PC-9 (cell line): ENCODE data around the gene EFHC1. TPM values are rescaled to one million over a fixed set of nuclear protein-coding genes. Genes with fewer than 3 reads are reported as not detected.
"Not testable (repeated sequence)": the region's sequence is repeated elsewhere in the genome, so short reads cannot be mapped to it uniquely, and the experiment has no call there.

Experiments
- BruUV-seq: library from RNA; stranded (reverse); fragments of 400-500 nt; replicated peaks from 2 replicates; lab custom pipeline; 2021; lab: Mats Ljungman, UMichigan
- CTCF ChIA-PET: fragments of 300-600 bp; sonication (Branson Sonifier 250); formaldehyde crosslinking; loops from one replicate; lab custom pipeline; 2022; ENCODE audit warnings: antibody characterized with exemption; lab: Charles Lee
- POLR2A ChIA-PET: fragments of 300-600 bp; sonication (Branson Sonifier 250); formaldehyde crosslinking; loops from one replicate; lab custom pipeline; 2022; ENCODE audit warnings: antibody characterized with exemption; ENCODE audit not compliant: unreplicated experiment; lab: Charles Lee
- DNase-seq, 2 experiments: peaks; one replicate each; pipeline versions ENCODE4 v3.0.0 to v3.0.0-alpha.2; 2015 to 2022; ENCODE audit warnings: mixed read lengths in 1 of 2
- H2AFZ ChIP-seq: fragments of 200-600 bp; sonication (generic); 2 replicates; pipeline ENCODE4 v1.8.1; 2017; ENCODE audit warnings: antibody characterized with exemption
- H3F3A ChIP-seq: fragments of 200-600 bp; sonication (generic); 2 replicates; pipeline ENCODE4 v1.8.1; 2017; ENCODE audit warnings: antibody characterized with exemption, mild to moderate bottlenecking, low read depth; ENCODE audit not compliant: insufficient read depth
- H3K27ac ChIP-seq: fragments of 200-600 bp; sonication (generic); 2 replicates; pipeline ENCODE4 v1.6.1; 2016; ENCODE audit warnings: mixed run types
- H3K27me3 ChIP-seq: fragments of 200-600 bp; sonication (generic); 2 replicates; pipeline ENCODE4 v1.6.1; 2016; ENCODE audit warnings: low read depth, mixed run types; ENCODE audit not compliant: insufficient read depth
- H3K36me3 ChIP-seq: fragments of 200-600 bp; sonication (generic); 2 replicates; pipeline ENCODE4 v1.6.1; 2016; ENCODE audit warnings: low read depth, mixed run types
- H3K4me1 ChIP-seq: fragments of 200-600 bp; sonication (generic); replicated peaks from 2 replicates; pipeline ENCODE4 v1.6.1; 2016; ENCODE audit warnings: mixed run types; ENCODE audit not compliant: insufficient read depth
- H3K4me2 ChIP-seq: fragments of 200-600 bp; sonication (generic); 2 replicates; pipeline ENCODE4 v1.6.1; 2017; ENCODE audit warnings: mixed run types
- H3K4me3 ChIP-seq: fragments of 200-600 bp; sonication (generic); 2 replicates; pipeline ENCODE4 v1.6.1; 2016; ENCODE audit warnings: mixed run types
- H3K79me2 ChIP-seq: fragments of 200-600 bp; sonication (generic); 2 replicates; pipeline ENCODE4 v1.6.1; 2017; ENCODE audit warnings: low read depth, mixed run types
- H3K9me2 ChIP-seq: fragments of 200-600 bp; sonication (generic); 2 replicates; pipeline ENCODE4 v1.8.1; 2017; ENCODE audit warnings: mild to moderate bottlenecking; ENCODE audit not compliant: insufficient read depth
- H3K9me3 ChIP-seq: fragments of 200-600 bp; sonication (generic); 2 replicates; pipeline ENCODE4 v1.8.1; 2016; ENCODE audit warnings: low read depth; ENCODE audit not compliant: insufficient read depth
- H4K20me1 ChIP-seq: fragments of 200-600 bp; sonication (generic); 2 replicates; pipeline ENCODE4 v1.8.1; 2017; ENCODE audit not compliant: insufficient read depth
- EZH2 ChIP-seq: fragments of 200-600 bp; sonication (generic); IDR thresholded peaks from 2 replicates; pipeline ENCODE4 v1.8.0; 2017; ENCODE audit warnings: antibody characterized with exemption, low read depth
- intact Hi-C: fragments of 100-400 bp; cut with micrococcal nuclease; formaldehyde crosslinking; loops from one replicate; pipeline ENCODE4 v1.10.0; 2022; ENCODE audit not compliant: unreplicated experiment
- total RNA-seq: library from RNA; stranded (reverse); gene quantifications from 2 replicates; pipeline ENCODE4 v1.2.3, GENCODE V29; 2021
- TF ChIP-seq, protein P1 (sequence below): fragments of 200-600 bp; sonication (generic); conservative IDR thresholded peaks from 2 replicates; pipeline ENCODE4 v1.6.1; 2017; ENCODE audit warnings: mixed run types, antibody characterized with exemption, mild to moderate bottlenecking, moderate library complexity

EFHC1 gene
- total RNA-seq, 1 experiment from 2014 or later, result 45.0 TPM

GRCh38 chr6:52438926-52439325 lies 18.8 kb downstream of the EFHC1 start:
- no peak overlapping the region for H3K4me2 ChIP-seq
- BruUV-seq, result no TSS peak
- POLR2A ChIA-PET, result no interaction called here
- H3K9me3 ChIP-seq, result no peaks in the 10 kb centered on the region
- no peaks in the 10 kb centered on the region for H3K36me3 ChIP-seq
- TF ChIP-seq, protein P1, sequence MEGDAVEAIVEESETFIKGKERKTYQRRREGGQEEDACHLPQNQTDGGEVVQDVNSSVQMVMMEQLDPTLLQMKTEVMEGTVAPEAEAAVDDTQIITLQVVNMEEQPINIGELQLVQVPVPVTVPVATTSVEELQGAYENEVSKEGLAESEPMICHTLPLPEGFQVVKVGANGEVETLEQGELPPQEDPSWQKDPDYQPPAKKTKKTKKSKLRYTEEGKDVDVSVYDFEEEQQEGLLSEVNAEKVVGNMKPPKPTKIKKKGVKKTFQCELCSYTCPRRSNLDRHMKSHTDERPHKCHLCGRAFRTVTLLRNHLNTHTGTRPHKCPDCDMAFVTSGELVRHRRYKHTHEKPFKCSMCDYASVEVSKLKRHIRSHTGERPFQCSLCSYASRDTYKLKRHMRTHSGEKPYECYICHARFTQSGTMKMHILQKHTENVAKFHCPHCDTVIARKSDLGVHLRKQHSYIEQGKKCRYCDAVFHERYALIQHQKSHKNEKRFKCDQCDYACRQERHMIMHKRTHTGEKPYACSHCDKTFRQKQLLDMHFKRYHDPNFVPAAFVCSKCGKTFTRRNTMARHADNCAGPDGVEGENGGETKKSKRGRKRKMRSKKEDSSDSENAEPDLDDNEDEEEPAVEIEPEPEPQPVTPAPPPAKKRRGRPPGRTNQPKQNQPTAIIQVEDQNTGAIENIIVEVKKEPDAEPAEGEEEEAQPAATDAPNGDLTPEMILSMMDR, result no peak
- TF ChIP-seq EZH2, result no peak
- H3K9me2 ChIP-seq, result no peaks in the 10 kb centered on the region
- H3K79me2 ChIP-seq, result no peaks in the 10 kb centered on the region
- no peak for DNase-seq
- H3K4me3 ChIP-seq, result no peak overlapping the region
- H3K4me1 ChIP-seq, result no peaks in the 10 kb centered on the region
- intact Hi-C loops, result no loop called here
- H4K20me1 ChIP-seq, result no peaks in the 10 kb centered on the region
- H3K27ac ChIP-seq, result no peak overlapping the region
- no peaks in the 10 kb centered on the region for H3K27me3 ChIP-seq
- CTCF ChIA-PET, result no interaction called here
- H2AFZ ChIP-seq, result no peak overlapping the region
- no peaks in the 10 kb centered on the region for H3F3A ChIP-seq

DNA sequence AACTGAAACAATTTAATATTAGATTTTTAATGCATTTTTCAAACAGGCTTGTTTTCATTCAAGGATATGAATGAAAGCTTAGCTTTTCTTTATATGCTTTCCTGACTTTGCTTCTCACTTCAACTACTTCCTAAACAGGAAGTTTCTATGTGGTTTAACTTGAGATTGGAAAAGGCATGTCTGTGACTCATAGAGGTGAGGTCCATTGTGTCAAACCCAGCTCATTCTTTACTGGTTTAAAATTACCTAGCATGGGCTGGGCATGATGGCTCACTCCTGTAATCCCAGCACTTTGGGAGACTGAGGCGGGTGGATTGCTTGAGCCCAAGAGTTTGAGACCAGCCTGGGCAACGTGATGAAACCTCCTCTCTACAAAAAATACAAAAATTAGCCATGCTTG lies 34.4 kb downstream of the EFHC1 start:
- TF ChIP-seq, protein P1, result no peak
- TF ChIP-seq EZH2, result no peak
- Histone ChIP-seq H3K4me1 (peaks cover 22% of the 10 kb centered on the region), H3K9me2 (no peaks in the 10 kb centered on the region), H2AFZ (no peak overlapping the region), H3K79me2 (no peaks in the 10 kb centered on the region), H3K4me3 (no peak overlapping the region), H3K4me2 (peak overlapping the region; percentile 17; the same call in 1 of the 2 replicates), H3K9me3 (peaks cover 17% of the 10 kb centered on the region), H4K20me1 (no peaks in the 10 kb centered on the region), H3F3A (peaks cover 16% of the 10 kb centered on the region; the same call in 1 of the 2 replicates), H3K27ac (peak overlapping the region; percentile 48), H3K27me3 (no peaks in the 10 kb centered on the region), H3K36me3 (no peaks in the 10 kb centered on the region; the same call in 1 of the 2 replicates)
- no TSS peak for BruUV-seq
- peak; percentile 27 to 78 for DNase-seq
- intact Hi-C loops, result no loop called here
- CTCF ChIA-PET, result interaction anchor here (0.6 to 1.6 kb wide), 3 partner anchors 30 to 1513 kb away, joined by 3 to 5 read pairs (median 5); no protein-coding TSS in a partner anchor
- POLR2A ChIA-PET, result interaction anchor here (0.5 to 0.7 kb wide), 4 partner anchors 16 to 197 kb away, joined by 3 to 8 read pairs (median 6); no protein-coding TSS in a partner anchor

- POLR2A ChIA-PET, result no interaction called here
- H2AFZ ChIP-seq, result no peak overlapping the region
- H3K4me2 ChIP-seq, result no peak overlapping the region
- CTCF ChIA-PET, result no interaction called here
- no peak overlapping the region for H3K27ac ChIP-seq
- H3K4me1 ChIP-seq, result peaks cover 22% of the 10 kb centered on the region
- no peaks in the 10 kb centered on the region for H3K79me2 ChIP-seq
- peaks cover 16% of the 10 kb centered on the region; the same call in 1 of the 2 replicates for H3F3A ChIP-seq
- peak in 1 of 2 experiments; percentile 54 for DNase-seq
- intact Hi-C loops, result no loop called here
- no TSS peak for BruUV-seq
- H3K27me3 ChIP-seq, result no peaks in the 10 kb centered on the region
- 0 out of 2 replicates have a peak, but pooled peaks cover 6% of the 10 kb centered on the region for H3K9me3 ChIP-seq
- H3K36me3 ChIP-seq, result no peaks in the 10 kb centered on the region; the same call in 1 of the 2 replicates
- no peak overlapping the region for H3K4me3 ChIP-seq
- TF ChIP-seq, protein P1, result no peak
- no peak for TF ChIP-seq EZH2
- no peaks in the 10 kb centered on the region for H4K20me1 ChIP-seq
- H3K9me2 ChIP-seq, result no peaks in the 10 kb centered on the region
Measured at GRCh38 chr6:52457096-52457495, 37.0 kb downstream of the EFHC1 start.

DNA sequence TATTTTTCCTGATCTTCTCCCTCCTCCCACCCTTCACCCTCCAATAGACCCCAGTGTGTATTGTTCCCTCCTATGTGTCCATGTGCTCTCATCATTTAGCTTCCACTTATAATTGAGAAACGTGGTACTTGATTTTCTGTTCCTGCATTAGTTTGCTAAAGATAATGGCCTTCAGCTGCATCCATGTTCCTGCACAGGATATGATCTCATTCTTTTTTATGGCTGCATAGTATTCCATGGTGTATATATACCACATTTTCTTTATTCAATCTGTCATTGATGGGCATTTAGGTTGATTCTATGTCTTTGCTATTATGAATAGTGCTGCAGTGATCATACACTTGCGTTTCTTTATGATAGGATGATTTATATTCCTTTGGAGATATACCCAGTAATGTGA lies 41.1 kb downstream of the EFHC1 start:
- H3K4me2 ChIP-seq, H3K27me3 ChIP-seq, H3K9me3 ChIP-seq, BruUV-seq, H2AFZ ChIP-seq, H3K27ac ChIP-seq, H3K4me3 ChIP-seq, H3K36me3 ChIP-seq, H4K20me1 ChIP-seq, H3F3A ChIP-seq, POLR2A ChIA-PET, H3K79me2 ChIP-seq, intact Hi-C loops, H3K9me2 ChIP-seq, CTCF ChIA-PET, DNase-seq, H3K4me1 ChIP-seq: not testable (repeated sequence)
